CD14-positive monocyte (primary cell): ENCODE data around the gene BTBD8. TPM values are rescaled to one million over a fixed set of nuclear protein-coding genes. Genes with fewer than 3 reads are reported as not detected.

ENCODE experiments used
- DNase-seq, 3 donors: peaks; one replicate each; pipeline ENCODE4 v3.0.0-alpha.2; 2011 to 2022
- H2AFZ ChIP-seq: 2 replicates; pipeline ENCODE4 v1.6.0; 2012; ENCODE audit warnings: mild to moderate bottlenecking, low read depth, low read length, inconsistent platforms; ENCODE audit not compliant: insufficient read depth, poor library complexity, severe bottlenecking
- H3K27ac ChIP-seq, 2 donors: 1 replicate in 1 of 2; 2 replicates in 1 of 2; pipeline ENCODE4 v1.5.1; 2012 to 2013; ENCODE audit warnings: low read length in 2 of 2, control low read depth in 1 of 2, inconsistent platforms in 1 of 2, low read depth in 1 of 2, mild to moderate bottlenecking in 1 of 2
- H3K27me3 ChIP-seq, 2 donors: one replicate each; pipeline versions ENCODE4 v1.6.0 to v1.6.1; 2011 to 2013; ENCODE audit warnings: low read length in 2 of 2; ENCODE audit not compliant: control insufficient read depth in 2 of 2, insufficient read depth in 2 of 2
- H3K36me3 ChIP-seq, 2 donors: replicated peaks in 1 of 2; 1 replicate in 1 of 2; 2 replicates in 1 of 2; pipeline versions ENCODE4 v1.5.1 to v1.6.1; 2012 to 2013; ENCODE audit warnings: low read length in 2 of 2, control low read depth in 1 of 2, inconsistent platforms in 1 of 2, mild to moderate bottlenecking in 1 of 2; ENCODE audit not compliant: insufficient read depth in 2 of 2, control insufficient read depth in 1 of 2
- H3K4me1 ChIP-seq, 2 donors: 1 replicate in 1 of 2; 2 replicates in 1 of 2; pipeline versions ENCODE4 v1.5.1 to v1.6.1; 2012 to 2013; ENCODE audit warnings: low read length in 2 of 2, control low read depth in 1 of 2, inconsistent platforms in 1 of 2, mild to moderate bottlenecking in 1 of 2, moderate library complexity in 1 of 2; ENCODE audit not compliant: insufficient read depth in 2 of 2, control insufficient read depth in 1 of 2
- H3K4me2 ChIP-seq: replicated peaks from 2 replicates; pipeline ENCODE3; 2012; ENCODE audit warnings: low read length, moderate library complexity, mild to moderate bottlenecking; ENCODE audit not compliant: poor library complexity, severe bottlenecking; ENCODE audit errors: extremely low read depth
- H3K4me3 ChIP-seq, 3 experiments: fragments of 200-600 bp in 1 of 3; sonication (generic) in 1 of 3; replicated peaks in 1 of 3; 1 replicate in 2 of 3; 2 replicates in 1 of 3; pipeline ENCODE4 v1.5.1; 2011 to 2013; ENCODE audit warnings: low read length in 3 of 3, mild to moderate bottlenecking in 3 of 3, control low read depth in 2 of 3, low read depth in 2 of 3, inconsistent platforms in 1 of 3, moderate library complexity in 1 of 3
- H3K79me2 ChIP-seq: 2 replicates; pipeline ENCODE4 v1.6.0; 2012; ENCODE audit warnings: mild to moderate bottlenecking, control low read depth, inconsistent platforms, low read length, moderate library complexity; ENCODE audit not compliant: insufficient read depth
- H3K9ac ChIP-seq: 2 replicates; pipeline ENCODE4 v1.6.0; 2017; ENCODE audit warnings: low read length, mild to moderate bottlenecking; ENCODE audit not compliant: insufficient read depth, poor library complexity, severe bottlenecking
- H3K9me3 ChIP-seq, 2 donors: replicated peaks in 1 of 2; 1 replicate in 1 of 2; 2 replicates in 1 of 2; pipeline versions ENCODE4 v1.5.1 to v1.6.1; 2012 to 2013; ENCODE audit warnings: low read length in 2 of 2, control low read depth in 1 of 2; ENCODE audit not compliant: control insufficient read depth in 1 of 2, insufficient read depth in 1 of 2
- H4K20me1 ChIP-seq: 2 replicates; pipeline ENCODE4 v1.6.0; 2012; ENCODE audit warnings: mild to moderate bottlenecking, low read length, control low read depth, moderate library complexity; ENCODE audit not compliant: insufficient read depth
- H3K27ac Mint-ChIP-seq, 7 donors: one replicate each; pipeline ENCODE4 v1.8.0; 2020; ENCODE audit warnings: mild to moderate bottlenecking in 7 of 7, mixed read lengths in 7 of 7, moderate library complexity in 6 of 7, inconsistent platforms in 2 of 7
- H3K27me3 Mint-ChIP-seq, 3 donors: one replicate each; pipeline ENCODE4 v1.8.0; 2021 to 2022; ENCODE audit warnings: low read depth in 3 of 3, mild to moderate bottlenecking in 3 of 3, mixed read lengths in 3 of 3, moderate library complexity in 3 of 3, inconsistent platforms in 1 of 3
- H3K36me3 Mint-ChIP-seq, 2 donors: one replicate each; pipeline ENCODE4 v1.8.0; 2020; ENCODE audit warnings: mixed read lengths in 2 of 2, inconsistent platforms in 1 of 2, mild to moderate bottlenecking in 1 of 2
- H3K4me1 Mint-ChIP-seq: one replicate; pipeline ENCODE4 v1.8.0; 2020; ENCODE audit warnings: mild to moderate bottlenecking, mixed read lengths
- H3K4me3 Mint-ChIP-seq, 2 donors: one replicate each; pipeline ENCODE4 v1.8.0; 2020; ENCODE audit warnings: mild to moderate bottlenecking in 2 of 2, mixed read lengths in 2 of 2, moderate library complexity in 1 of 2
- H3K9me3 Mint-ChIP-seq, 7 donors: one replicate each; pipeline ENCODE4 v1.8.0; 2020 to 2022; ENCODE audit warnings: mixed read lengths in 7 of 7, mild to moderate bottlenecking in 6 of 7, moderate library complexity in 6 of 7, inconsistent platforms in 2 of 7
- CTCF ChIP-seq: fragments of 200-600 bp; IDR thresholded peaks from one replicate; pipeline ENCODE4 v1.8.0; 2022; ENCODE audit warnings: antibody characterized with exemption, mild to moderate bottlenecking
- WGBS: methylation state at CpG from one replicate; pipeline ENCODE4 v1.1.5; 2013; ENCODE audit warnings: missing lambda C conversion rate; ENCODE audit not compliant: insufficient coverage; 5-methylcytosine and 5-hydroxymethylcytosine counted together
- intact Hi-C, 2 donors: fragments of 100-400 bp; cut with micrococcal nuclease; formaldehyde crosslinking; loops; one replicate each; pipeline versions ENCODE4 v1.15.0 to v1.15.1; 2023
- polyA plus RNA-seq, 3 donors: library from polyadenylated mRNA; depleted of rRNA in 1 of 3; unstranded in 2 of 3; stranded (reverse) in 1 of 3; fragments of 300-500 nt in 2 of 3; fragments of >200 nt in 1 of 3; fragmentation: Illumina TruSeq in 2 of 3; gene quantifications; 1 replicate in 2 of 3; 2 replicates in 1 of 3; pipeline ENCODE4 v1.2.3, GENCODE V29; 2012 to 2021

BTBD8 gene
- polyA plus RNA-seq, 3 donors: 0.44 to 1.1 (median 0.88) TPM

- no peak for TF ChIP-seq CTCF
- no peaks in the 10 kb centered on the region for H4K20me1 ChIP-seq
- no peaks in the 10 kb centered on the region for H3K36me3 ChIP-seq
- H3K4me3 ChIP-seq: no peak overlapping the region
- H3K9ac ChIP-seq: no peak overlapping the region
- no peaks in the 10 kb centered on the region for H3K9me3 ChIP-seq
- peaks cover 0 to 1% (median 0%) of the 10 kb centered on the region in 7 donors for H3K9me3 Mint-ChIP-seq
- H3K36me3 Mint-ChIP-seq: peaks cover 0 to 2% of the 10 kb centered on the region in 2 donors
- intact Hi-C loops: no loop called here
- no peak overlapping the region for H3K27ac ChIP-seq
- no peaks in the 10 kb centered on the region for H3K4me1 ChIP-seq
- no peaks in the 10 kb centered on the region for H3K79me2 ChIP-seq
- H3K27me3 ChIP-seq: no peaks in the 10 kb centered on the region
- H3K4me1 Mint-ChIP-seq: no peaks in the 10 kb centered on the region
- H3K27me3 Mint-ChIP-seq: peaks cover 0 to 4% (median 0%) of the 10 kb centered on the region in 3 donors
- no peak overlapping the region for H2AFZ ChIP-seq
- no peak overlapping the region for H3K4me2 ChIP-seq
- no peak overlapping the region for H3K4me3 Mint-ChIP-seq
- H3K27ac Mint-ChIP-seq: no peak overlapping the region
- no peak for DNase-seq
- 88% methylated on average over 2 of the region's 2 CpGs for WGBS
Observed at GRCh38 chr1:92136341-92136740, 56.2 kb downstream of the BTBD8 start.

- H3K9ac ChIP-seq: no peak overlapping the region
- no peak overlapping the region for H3K27ac ChIP-seq
- TF ChIP-seq CTCF: no peak
- Mint-ChIP-seq H3K27me3 (no peaks in the 10 kb centered on the region), H3K36me3 (peaks cover 0 to 17% of the 10 kb centered on the region in 2 donors), H3K9me3 (peaks cover 12 to 29% (median 16%) of the 10 kb centered on the region in 7 donors), H3K4me3 (no peak overlapping the region), H3K4me1 (no peaks in the 10 kb centered on the region), H3K27ac (no peak overlapping the region)
- intact Hi-C loops: loop anchor here in 1 of 2 donors (5.0 kb wide), 1 partner anchor 362 kb away; no protein-coding TSS in a partner anchor
- H3K36me3 ChIP-seq: peaks cover 0 to 2% of the 10 kb centered on the region in 2 donors
- no peaks in the 10 kb centered on the region for H3K27me3 ChIP-seq
- DNase-seq: no peak
- H3K4me3 ChIP-seq: no peak overlapping the region
- H3K79me2 ChIP-seq: no peaks in the 10 kb centered on the region
- H3K4me1 ChIP-seq: no peaks in the 10 kb centered on the region
- H4K20me1 ChIP-seq: no peaks in the 10 kb centered on the region
- WGBS: 100% methylated on average over 1 of the region's 2 CpGs
- H2AFZ ChIP-seq: no peak overlapping the region
- no peak overlapping the region for H3K4me2 ChIP-seq
- H3K9me3 ChIP-seq: peaks cover 7 to 9% of the 10 kb centered on the region in 2 donors
Observed at GRCh38 chr1:92154934-92155333, 74.8 kb downstream of the BTBD8 start.
